ENCODE data around the gene ZNF532.
"Not testable (repeated sequence)": the region's sequence is repeated elsewhere in the genome, so short reads cannot be mapped to it uniquely, and the experiment has no call there.

The ZNF532 gene

DNA sequence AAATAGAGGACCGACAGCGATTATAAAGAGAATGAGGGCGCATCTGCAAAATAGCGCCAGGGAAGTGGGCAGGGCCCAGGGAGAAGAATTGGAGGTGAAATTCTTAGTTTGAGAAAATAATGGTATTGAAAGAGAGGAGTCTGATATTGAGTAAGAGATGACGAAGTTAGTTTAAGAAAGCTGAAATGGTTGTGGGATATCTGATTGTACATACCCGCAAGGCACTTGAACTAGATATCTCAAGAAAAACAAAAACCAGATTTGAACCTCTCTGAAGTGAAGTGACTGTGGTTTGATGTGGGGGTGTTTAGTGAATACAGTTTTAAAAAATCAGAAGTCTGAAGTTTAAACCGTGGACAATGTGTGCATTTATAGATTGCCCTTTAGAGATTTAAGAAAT is 38.9 kb downstream of the ZNF532 start:
- no peak for DNase-seq

DNA sequence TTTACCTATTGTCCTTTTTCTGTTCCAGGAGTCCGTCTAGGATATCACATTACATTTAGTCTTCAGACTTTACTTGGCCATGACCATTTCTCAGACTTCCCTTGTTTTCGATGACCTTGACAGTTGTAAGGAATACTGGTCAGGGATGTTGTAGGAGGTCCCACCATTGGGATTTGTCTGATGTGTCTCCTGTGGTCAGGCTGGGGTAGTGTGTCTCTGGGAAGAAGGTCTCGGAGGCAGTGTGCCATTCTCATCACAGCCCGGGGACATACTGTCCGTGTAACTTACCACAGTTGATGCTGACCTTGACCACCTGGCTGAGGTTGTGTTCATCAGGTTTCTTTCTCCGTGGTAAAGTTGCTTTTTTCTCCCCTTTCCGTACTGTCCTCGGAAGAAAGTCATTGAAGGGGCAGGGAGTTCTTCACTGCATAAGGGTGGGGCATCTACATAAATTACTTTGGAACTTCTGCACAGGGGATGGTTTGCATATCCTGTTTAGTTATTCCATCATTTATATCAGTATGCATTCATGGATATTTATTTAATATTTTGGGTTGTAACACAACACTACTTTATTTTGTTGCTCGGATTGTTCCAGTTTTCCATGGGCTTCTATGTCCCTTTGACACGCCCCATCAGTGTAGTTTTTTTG is 41.2 kb downstream of the ZNF532 start:
- no peak for DNase-seq

DNA sequence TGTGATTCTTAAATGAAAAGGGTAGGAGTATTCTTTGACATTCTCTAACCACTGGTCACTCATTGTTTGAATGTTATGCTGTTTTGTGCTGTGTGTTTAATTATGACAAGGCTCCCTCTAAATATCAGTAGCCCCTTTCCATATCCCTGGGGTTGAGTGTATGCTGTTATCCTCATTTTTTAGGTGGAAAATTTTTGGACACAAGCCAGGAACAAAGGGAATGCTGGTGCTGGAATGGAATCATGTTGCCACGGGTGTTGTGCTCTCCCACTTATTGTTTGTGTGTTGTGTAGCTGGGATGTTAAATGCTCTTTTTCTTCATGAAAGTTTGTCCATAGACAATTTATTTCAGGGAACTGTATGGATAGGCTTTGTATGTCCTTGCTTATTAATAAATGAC is 43.3 kb downstream of the ZNF532 start:
- DNase-seq: no peak

DNA sequence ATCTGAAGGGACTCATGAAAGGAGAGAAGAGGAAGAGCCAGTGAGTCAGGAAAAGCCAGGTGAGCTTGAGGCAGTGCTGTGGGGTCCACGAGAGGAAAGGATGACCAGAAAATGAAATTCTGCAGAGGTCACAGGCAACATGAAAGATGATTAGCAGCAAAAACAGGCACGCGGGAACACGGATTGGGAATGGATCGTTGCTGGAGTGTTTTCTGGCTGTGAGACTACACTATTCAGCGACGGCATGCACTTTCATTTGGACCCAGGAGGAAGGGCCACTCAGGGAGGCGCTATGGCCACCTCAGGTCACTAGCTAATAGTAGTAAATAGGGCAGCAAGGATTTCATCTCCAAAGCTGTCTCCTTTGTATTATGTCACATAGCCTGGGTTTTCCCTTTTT is 44.8 kb downstream of the ZNF532 start:
- no peak for DNase-seq

DNA sequence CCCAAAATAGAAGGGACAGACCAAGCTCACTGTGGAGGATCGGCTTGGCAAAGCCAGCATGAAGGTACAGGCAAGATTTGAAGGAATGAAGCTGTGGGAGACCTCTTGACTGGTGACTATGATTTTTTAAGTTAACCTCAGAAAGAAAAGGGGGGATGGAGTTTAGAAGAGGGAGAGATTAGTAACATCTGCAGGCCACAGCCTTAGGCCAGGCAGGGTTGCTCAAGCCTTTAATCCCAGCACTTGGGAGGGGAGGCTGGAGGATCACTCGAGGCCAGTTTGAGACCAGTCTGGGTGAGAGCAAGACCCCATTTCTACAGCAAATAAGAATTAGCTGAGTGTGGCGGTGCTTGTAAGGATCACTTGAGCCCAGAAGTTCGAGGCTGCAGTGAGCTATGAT is 46.6 kb downstream of the ZNF532 start:
- DNase-seq: no peak

DNA sequence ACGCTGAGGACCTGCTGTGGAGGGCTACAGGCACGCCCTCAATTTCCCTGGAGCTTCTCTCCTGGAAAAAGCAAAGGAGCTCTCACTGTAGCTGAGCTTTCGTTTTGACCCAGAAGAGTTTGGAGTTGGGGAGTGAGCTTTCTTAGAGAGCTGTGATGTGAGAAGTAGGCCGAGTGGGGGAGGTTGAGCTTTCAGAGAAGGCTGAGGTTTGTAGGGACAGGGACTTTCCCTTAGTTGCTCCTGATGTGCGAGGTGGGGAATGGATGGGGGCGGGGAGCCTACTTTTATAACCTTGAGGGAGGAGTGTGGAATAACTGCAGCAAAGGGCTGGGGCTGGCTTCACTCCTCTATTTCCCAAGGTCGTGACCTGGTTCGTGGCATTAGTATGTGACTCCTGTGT is 47.1 kb downstream of the ZNF532 start:
- no peak for DNase-seq

DNA sequence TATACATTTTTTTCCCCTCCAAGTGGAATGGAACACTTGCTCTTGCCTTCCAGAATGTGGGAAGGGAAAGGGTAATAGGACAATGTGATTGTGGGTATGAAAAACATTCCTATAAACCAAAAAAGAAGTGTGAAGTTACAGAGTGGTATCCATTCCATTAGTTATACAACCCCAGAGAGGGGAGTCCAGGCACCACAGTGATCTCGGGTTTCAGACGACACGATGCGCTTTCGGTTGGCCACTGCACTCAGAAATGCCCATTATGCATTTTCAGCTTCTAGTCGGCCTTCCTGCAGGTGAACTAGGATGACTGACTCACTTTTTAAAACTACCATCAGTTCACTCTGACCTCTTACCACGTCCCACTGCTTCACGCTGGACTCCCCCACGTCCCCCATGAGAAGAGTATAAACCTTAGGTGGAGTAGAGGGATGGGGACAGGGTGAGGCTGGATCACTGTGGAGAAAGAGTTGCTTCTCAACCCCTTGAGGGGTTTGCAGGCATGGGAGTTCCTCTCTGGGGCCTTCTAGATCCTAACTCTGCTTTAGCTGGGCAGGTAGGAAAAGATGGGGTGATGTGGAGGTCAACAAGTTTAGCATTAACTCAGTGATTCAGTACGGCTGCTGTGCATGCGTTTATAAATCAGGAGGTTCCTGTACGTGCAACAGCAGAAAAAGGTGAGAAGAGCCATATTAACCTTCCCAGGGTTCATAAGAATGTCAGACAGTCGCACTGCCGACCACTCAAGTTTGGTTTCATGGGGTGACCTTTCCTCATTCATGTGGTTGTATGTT is 50.5 kb downstream of the ZNF532 start:
- DNase-seq: no peak

DNA sequence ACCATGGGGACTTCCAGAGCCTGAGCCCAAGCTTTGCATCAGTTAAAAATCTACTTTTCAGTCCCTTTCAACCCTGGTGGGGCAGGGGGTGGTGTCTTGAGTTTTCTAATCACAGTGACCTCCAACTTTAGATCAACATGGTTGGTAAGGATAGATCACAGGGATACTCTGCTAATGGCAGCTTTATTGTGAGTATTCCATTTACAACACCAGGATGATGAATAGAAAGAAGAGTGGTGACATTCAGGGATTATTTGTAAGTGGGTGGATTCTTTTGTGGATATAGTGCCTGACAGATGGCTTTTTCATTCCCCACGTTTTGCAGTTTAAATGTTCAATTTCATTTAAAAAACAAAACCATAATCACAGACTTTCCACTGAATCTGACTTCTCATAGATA is 51.3 kb downstream of the ZNF532 start:
- no peak for DNase-seq

DNA sequence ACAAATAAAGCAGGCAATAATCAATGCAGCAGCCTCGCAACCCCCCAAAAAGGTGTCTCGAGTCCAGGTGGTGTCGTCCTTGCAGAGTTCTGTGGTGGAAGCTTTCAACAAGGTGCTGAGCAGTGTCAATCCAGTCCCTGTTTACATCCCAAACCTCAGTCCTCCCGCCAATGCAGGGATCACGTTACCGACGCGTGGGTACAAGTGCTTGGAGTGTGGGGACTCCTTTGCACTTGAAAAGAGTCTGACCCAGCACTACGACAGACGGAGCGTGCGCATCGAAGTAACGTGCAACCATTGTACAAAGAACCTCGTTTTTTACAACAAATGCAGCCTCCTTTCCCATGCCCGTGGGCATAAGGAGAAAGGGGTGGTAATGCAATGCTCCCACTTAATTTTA is 55.3 kb downstream of the ZNF532 start:
- not testable (repeated sequence) for DNase-seq

DNA sequence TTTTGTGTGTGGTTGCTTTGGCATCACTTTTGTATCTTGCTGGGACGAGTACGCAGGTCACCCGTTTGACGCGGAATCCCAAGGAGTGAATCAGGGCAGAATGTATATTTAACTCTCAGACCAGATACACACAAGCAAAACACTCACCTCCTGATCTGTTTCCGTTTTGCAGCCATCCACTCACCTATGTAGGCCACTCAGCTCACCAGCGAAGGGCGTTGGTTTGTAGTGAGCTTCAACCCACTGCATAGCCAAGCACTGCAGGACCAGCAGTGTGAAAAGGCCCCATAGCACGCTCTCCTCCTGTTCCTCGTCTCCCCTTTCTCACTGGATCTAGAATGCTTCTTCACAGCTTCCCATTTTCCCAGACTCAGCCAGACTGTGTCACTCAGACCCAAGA is 58.3 kb downstream of the ZNF532 start:
- DNase-seq: no peak

DNA sequence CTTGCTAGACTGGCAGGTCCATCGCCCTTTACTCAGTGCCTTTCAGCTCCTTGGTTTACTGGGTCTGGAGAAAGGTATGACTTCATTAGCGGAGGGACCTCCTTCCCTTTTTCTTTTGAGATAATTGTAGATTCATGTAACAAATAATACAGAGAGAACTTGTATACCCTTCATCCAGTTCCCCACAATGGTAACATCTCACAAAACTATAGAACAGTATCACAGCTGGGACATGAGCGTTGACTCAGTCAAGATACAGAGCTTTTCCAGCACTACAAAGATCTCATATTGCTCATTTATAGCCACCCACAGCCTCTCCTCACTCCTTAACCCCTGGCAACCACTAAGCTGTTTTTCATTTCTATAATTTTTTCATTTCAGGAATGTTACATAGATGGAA is 59.8 kb downstream of the ZNF532 start:
- no peak for DNase-seq

DNA sequence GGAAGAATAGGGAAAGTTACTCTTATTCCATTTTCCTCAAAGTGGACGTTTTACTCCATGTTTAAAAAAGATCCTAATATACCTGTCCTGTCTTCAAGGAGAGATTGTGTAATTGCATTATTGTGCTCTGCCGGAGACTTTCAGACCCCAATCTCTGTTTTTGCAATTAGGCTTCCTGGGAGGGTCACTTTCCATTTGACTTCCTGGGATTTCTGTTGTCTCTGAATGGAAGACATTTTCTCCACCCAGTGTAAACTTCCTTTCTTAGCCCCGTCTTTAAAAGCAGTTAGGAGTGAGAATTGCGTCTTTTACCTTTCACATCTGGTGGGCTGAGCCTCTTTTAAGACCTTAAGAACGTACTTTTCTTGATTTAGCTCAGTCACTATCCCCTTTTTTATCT is 63.0 kb downstream of the ZNF532 start:
- no peak for DNase-seq

DNA sequence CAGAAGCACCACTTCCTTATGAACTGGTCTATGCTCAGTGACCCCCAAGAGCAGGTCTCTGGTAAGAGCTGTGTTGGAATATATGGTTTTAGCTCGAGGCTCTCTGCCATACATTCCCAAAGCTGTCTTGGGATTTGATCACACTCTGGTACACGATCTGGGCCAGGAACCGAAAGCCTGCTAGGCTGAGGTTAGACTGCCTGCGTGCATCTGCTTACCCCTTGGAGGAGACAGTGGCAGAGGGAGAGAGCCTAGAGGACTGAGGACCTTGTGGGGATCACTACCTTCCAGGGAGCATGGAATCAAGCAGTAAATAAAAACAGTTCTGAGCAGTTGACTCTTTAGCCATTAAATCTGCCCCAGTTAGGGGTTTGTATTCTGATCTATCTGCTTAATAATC is 63.7 kb downstream of the ZNF532 start:
- no peak for DNase-seq

DNA sequence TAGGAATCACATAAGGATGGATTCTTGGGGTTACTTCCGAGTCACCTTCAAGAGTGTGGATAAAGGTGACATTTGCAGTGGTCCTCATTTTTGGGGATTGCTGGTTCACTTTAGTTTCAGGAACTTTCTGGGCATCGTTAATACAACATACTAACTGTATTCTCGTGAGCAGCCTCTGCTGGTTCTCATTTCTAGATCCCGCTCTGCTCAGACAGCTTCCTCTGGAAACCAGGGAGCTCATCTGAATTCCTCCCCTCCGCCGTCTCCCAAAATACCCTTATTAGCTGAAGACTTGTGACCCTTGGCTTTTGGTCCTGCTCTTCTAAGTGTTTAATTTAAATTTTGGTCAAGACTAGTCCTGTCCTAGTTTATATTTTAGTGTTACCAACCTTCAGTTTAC is 64.5 kb downstream of the ZNF532 start:
- DNase-seq: no peak

DNA sequence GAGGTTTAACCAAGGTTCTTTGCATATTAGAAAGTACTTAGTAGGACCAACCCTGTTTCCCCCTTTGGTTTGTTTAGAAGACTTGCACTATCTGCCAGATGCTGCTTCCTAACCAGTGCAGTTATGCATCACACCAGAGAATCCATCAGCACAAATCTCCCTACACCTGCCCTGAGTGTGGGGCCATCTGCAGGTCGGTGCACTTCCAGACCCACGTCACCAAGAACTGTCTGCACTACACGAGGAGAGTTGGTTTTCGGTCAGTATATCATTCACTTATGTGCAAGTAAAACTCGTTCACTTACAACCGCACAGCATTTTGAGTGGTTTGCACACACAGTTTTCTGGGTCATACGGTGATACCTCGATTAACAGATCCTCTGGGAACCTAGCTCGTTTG is 69.7 kb downstream of the ZNF532 start:
- no peak for DNase-seq

DNA sequence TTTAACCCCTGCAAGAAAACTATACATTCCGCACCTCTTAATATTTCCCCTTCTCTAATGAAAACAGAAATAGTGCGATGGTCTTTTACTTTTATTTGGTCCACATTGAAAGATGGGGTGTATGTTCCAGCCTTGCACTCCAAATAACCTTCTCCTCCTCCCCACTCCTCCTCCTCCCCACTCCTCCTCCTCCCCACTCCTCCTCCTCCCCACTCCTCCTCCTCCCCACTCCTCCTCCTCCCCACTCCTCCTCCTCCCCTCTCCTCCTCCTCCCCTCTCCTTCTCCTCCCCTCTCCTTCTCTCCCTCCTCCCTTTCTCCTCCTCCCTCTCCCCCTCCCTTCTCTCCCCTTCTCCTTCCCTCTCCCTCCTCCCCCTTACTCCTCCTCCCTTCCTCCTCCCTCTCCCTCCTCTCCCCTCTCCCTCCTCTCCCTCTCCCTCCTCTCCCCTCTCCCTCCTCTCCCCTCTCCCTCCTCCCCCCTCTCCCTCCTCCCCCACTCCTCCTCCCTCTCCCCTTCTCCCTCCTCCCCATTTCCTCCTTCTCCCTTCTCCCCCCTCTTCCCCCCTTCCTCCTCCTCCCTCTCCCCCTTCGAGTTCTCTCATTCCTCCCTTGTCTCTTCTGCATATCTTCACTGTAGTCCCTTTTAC is 70.4 kb downstream of the ZNF532 start:
- DNase-seq: no peak

DNA sequence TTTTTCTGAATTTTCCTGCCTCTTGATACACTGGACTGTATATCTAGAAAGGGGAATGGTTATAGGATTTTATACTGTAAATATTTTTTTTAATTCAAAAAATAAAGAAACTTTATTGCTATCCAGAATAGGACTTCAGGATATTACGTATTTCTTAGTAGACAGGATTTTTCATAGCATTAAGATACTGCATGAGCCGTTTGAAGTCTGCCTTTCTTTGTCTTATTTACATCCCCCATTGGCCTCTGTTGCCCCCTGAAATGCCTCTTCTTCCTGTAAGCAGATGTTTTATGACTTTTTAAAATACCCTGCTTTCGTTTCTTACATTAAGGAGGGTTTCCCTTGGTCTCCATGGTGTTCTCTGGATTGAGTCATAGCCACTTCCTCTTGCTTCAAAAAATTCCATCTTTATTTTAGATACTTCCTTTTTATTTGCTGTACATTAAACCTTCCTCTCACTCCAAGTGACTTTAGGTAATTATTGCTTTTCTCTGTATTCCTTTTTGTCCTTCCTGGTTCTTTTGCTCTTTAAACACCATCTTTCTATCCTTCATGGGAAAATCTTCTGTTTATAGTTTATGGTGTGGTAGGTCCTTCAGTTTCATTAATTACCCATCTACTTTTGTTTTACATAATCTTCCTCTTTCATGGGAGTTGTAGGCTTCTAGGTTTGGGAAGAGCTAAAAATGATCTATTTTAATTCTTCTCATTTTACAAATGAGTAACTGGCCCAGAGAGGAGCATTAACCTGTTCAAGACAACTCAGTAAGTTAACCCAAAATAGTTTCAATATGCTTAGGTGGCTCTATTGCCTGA is 72.6 kb downstream of the ZNF532 start:
- no peak for DNase-seq

DNA sequence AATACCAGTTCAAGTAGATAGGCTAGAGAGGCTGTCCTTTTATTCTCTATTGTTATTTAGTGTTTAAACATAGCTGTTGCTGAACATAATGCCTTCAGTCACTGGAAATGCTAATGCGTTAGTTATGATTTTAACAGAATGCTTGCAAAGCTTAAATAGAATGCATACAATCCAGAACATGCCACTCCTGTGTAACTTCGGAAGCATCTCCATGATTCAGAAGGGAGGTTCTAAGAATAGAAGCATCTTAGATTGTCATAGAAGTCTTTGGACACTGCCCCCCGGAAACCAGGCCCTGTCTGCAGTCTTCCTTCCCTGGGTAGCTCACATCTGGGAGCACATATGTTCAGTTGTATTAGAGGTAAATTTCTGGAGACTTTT is 73.2 kb downstream of the ZNF532 start:
- DNase-seq: no peak

DNA sequence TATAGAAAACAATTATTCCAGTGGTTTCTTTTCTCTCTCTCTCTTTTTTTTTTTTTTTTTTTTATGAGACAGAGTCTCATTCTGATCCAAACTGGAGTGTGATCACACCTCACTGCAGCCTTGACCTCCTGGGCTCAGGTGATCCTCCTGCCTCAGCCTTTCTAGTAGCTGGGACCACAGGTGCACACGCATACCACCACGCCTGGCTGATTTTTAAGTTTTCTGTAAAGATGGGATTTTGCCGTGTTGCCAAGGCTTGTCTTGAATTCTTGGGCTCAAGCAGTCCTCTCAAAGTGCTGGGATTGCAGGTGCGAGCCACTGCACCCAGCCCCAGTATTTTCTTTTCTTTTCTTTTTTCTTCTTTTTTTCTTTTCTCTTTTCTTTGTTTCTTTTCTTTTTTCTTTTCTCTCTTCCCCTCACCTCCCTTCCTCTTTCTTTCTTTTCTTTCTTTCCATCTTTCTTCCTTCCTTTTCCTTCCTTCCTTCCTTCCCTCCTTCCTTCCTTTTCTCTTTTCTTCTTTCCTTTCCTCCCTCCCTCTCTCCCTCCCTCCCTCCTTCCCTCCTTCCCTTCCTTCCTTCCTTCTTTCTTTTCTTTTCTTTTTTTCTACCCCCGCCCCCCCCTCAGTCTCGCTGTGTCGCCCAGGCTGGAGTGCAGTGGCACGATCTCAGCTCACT is 76.9 kb downstream of the ZNF532 start:
- no peak for DNase-seq

DNA sequence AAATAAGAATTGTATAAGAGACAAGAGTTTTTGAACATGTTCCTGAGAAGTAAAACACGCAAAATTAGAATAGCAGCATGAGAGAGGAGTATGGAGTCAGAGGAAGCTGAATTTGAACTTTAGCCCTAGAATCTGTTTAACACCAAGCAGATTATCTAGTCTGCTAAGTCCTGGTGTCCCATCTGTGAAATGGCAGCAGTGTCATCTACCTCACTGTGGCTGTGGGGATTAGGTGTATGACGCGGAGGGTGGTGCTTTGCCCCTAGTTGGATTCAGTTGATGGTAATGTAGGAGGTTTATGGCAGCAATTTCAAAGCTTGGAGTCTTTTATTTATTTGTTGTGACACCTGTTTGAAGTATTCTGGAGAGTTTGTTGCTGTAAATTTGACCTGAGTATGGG is 79.2 kb downstream of the ZNF532 start:
- DNase-seq: no peak

DNA sequence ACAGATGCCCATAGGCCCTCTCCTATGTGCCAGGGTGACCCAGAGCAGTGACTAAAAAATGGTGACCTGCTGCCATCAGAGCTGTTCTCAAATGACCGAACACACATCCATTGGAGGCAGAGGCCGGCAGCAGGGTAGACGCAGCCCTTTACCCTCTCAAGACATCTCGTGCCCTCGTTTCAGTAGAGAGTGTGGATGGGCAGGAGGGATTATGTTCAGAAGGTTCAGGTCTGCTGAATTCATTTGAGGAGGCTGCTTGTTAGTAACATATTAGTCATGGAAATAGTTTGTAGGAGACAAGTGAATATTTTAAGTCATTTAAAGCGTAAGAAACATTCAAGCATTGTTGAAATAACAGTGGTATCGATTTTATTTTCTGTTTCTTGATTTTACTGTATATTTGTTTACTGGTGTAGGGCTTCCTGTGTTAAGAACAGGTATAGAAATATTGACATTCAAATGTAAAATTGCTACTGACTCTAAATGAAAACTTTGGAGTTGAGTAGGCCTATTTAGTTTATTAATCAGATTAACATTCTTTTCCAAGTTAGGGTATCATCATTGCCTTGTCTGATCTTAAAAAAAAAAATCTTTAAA is 82.6 kb downstream of the ZNF532 start:
- no peak for DNase-seq

DNA sequence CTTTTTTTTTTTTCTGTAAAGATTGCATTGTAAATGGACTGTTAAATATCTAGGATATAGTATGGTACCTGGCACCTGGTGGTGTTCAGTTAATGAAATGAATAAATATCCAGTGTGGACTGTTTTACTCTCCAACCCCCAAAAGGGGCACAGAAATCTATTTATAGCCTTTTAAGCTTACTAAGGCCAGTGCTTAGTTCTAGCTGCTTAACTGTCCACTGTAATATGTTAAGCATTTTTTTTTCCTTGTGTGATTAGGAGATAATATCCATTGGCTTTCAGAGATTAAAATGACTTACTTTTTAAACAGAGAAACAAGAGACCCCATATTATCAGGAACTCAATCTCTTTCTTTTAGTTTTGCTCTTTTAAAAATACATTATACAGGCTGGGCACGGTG is 84.4 kb downstream of the ZNF532 start:
- DNase-seq: no peak
